GM10847 (cell line): Measurements from ENCODE around the gene FBLN5.

Experiments
- POLR2A ChIP-seq: IDR thresholded peaks from 2 replicates; pipeline ENCODE4 v1.6.1; 2011; ENCODE audit not compliant: insufficient read length; ENCODE audit errors: extremely low read depth

Gene FBLN5

DNA sequence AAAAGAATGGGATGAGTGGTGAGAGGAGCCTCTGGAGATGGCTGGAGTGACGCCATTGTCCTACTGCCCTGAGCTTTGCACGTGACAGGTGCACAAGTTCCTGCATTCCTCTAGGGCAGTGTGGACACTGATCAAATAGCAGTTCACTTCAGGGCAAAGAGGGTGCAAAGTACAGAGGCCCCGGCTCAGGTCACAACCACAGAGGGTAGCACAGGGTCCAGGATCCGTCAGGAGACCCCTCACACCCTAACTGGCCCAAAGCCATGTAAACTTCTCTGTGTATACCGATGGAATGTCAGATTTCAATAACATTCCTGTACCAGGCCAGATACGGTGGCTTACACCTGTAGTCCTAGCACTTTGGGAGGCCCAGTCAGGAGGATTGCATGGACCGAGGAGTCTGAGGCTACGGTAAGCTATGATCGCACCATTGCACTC is 10.4 kb upstream of the FBLN5 start:
- no peak for TF ChIP-seq POLR2A

DNA sequence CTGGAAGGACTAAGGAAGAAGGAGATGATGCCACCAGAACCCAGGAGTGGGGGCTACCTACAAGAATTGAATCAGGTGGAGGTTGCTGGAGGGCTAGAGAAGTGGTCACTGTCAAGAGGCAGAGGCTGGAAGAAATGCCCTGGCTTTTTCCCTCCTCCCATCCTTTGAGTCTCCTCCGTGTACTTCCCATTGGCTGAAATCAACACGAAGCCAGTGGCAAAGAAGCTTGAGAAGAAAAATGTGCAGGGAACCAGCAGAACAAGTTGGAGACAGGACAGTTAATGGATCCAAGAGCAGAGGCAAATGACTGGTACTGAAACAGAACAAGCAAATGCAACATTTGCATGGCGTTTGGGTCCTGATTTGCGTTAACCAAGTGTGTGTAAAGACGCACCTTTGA is 9.1 kb upstream of the FBLN5 start:
- no peak for TF ChIP-seq POLR2A

DNA sequence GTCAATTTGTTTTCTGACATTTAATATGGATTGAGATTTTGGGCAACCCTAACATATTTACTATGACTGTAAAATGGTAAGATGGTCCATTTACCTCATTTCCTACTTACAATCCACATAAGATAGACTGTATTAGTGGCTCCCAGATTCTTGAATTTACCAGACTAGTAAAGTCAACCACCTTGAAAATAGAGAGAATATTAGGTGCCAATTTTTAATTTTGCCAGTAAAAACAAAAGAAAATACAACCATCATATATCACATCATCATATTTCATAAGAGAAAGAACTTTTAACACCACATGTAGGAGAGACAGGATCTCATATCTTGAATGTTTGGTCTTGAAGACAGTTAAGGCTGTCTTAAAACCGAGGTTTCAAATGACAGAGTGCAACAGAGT is 7.7 kb upstream of the FBLN5 start:
- no peak for TF ChIP-seq POLR2A

DNA sequence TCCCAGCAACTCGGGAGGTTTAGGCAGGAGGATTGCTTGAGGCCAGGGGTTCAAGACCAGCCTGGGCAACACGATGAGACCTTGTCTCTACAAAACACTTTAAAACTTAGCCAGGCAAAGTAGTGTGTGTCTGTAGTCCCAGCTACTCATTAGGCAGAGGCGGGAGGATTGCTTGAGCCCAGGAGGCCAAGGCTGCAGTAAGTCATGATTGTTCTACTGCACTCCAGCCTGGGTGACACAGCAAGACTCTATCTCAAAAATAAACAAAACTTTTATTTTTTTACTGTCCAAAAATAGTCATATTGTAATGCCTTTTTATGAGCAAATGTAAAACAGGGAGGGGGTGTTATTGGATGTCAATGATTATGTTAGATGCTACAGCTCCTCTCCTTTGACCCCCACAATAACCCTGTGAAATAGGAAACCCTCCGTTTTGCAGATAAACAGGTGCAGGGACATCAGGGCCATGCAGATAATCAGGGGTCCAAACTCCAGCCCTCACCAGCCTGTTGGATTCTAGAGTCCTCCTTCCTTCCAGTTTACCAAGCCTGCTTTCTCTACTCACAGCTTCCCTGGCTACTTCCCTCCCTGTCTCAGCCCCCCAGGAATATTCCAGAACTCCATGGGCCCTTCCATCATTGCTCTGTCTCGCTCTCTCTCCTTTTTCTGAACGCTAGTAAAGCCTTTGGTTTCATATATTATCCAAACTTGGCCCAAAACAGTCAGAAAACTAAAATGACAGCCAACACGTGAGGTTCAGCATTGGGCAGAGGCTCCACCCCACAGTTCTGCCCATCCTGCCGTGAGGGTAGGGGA is 5.9 kb upstream of the FBLN5 start:
- no peak for TF ChIP-seq POLR2A

DNA sequence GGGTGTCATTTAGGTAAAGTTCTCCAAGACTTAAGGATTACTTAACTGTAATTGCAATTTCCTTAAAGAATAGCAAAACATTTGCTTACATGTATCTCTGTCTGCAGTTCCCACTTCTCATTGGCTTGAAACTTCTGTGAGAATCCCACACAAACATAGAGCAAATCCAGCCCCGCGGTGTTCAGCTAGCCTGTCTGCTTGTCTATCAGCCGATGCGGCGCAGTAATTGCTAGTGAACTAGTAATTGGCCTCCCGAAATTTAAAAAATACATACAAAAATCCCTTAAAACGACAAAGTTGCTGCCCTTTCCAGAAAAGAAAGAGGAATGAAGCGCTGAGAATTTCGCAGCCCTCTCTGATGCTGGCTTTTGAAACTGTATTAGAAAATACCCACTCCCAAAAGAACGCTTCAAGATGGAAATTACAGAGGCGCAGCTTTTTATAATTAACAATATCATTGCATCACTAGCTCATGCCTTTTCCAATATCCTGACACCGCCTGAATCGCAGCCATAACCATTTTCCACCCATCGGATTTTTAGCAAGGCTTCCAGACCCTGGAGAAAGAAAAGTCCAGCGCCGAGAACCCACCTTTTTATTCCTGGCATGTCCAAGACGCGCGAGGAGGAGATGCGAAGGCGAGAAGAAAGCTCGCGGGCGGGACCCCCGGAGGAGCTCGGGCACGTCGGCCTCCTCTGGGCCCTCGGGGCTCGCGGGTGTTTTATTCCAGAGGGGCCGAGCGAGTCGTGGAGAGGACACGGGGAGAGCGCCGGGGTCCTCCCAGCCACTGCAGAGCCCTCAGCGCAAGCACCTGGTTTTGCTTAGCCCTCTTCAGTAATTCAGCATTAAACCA is 646 bp downstream of the FBLN5 start:
- TF ChIP-seq POLR2A = no peak

DNA sequence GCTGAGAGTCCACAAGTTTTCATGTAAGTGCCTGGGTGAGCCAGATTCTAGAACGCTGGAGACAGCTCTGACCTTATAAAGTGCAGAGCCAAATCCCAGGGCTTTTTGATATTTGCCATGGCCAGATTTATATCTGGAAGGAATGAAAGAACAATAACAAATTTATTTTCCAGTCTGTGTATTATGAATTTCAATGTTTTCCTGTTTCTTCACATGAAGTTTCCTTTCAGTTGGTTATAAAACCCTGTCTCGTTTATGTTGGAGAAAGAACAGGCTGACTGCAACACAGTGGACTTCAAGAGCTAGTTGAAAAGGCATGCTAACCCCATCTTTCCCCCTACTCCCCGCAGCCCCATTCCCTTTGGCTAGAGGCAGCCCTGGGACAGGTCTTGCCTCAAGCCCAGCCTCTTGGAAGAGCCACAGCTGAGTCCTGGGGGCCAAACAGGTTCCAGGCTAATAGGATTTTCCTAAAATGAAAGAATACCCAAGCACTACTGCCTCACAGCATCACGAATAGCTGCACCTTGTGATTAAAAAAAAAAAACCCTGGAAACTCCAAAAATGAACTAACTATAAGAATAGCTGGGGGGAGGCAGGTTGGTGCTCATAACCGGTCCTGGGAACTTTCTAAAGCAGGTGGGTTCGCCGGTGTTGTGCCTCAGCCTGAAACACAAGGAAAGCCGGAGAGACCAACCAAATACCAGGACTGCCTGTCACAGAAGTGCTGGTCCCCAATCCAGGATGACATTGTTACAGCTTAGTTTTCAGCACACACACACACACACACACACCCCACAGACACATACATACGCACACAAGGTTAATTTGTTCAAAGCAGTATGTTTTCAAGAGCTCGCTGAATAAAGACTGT is 1.5 kb downstream of the FBLN5 start:
- TF ChIP-seq POLR2A = no peak

DNA sequence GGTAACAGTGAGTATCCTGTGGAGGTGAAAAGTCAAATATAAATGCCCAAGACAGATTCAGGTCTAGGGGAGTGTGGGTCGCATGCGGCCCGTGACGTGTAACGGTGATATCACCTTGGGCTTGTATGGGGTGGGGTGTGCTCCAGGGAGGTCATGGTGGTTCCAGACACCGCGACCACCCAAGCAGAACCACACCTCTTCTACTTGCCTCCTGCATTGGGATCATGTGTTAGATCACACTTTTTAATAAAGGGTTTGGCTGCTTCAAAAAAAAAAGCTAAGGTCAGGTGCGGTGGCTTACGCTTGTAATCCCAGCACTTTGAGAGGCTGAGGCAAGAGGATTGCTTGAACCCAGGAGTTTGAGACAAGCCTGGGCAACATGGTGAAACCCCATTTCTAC is 4.5 kb downstream of the FBLN5 start:
- no peak for TF ChIP-seq POLR2A

DNA sequence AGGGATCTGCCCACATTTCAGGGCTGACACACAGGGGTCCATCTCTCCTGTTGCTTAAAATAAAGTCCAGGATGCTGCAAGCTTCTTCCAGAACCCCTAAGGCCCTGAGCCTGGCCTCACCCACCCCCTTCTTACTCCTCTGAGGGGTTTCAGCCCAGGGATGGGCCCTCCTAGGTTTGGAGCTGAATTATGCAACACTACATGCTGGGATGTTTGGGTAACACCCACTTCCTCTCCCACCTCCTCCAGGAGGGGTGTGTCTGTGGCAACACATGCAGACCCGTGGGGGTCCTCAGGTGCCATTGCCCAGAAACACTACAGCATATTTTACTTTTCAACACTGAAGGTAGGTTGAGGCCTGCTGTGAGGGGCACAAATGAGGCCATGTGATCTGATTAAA is 5.4 kb downstream of the FBLN5 start:
- no peak for TF ChIP-seq POLR2A

DNA sequence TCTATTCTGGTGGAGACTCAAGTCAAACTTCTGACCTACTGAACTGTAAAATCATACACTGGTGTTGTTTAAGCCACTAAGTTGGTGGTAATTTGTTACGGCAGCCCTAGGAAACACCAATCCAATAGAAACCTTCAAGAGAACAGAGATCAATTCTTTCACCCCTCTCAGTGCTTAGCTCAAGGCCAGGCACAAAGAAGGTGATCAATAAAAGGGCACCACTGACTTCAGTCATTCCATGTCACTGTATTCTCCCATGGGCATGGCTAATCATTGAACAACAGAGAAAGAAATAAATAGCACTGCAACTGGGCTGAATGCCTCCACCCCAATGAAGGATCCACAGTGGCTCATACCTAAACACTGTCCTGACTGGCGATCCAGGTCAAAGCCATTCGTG is 7.3 kb downstream of the FBLN5 start:
- no peak for TF ChIP-seq POLR2A

DNA sequence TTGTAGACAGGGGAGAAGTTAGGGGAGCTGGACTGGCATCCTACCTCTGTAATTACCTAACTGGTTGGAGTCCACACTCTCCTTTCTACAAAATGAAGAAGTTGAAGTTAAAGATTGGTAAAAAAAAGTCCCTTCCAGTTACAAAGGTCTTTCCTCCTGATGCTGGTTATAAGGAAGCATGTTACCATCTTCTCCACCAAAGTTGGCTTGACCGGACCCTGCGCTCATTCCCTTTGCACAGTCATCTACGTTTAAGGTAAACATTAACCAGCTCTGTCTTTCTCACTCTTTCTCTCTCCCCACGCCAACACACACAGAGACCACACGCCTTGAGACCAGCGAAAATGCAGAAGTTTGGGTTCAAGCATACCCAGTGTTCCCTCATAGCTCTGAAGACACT is 11.9 kb downstream of the FBLN5 start:
- no peak for TF ChIP-seq POLR2A

DNA sequence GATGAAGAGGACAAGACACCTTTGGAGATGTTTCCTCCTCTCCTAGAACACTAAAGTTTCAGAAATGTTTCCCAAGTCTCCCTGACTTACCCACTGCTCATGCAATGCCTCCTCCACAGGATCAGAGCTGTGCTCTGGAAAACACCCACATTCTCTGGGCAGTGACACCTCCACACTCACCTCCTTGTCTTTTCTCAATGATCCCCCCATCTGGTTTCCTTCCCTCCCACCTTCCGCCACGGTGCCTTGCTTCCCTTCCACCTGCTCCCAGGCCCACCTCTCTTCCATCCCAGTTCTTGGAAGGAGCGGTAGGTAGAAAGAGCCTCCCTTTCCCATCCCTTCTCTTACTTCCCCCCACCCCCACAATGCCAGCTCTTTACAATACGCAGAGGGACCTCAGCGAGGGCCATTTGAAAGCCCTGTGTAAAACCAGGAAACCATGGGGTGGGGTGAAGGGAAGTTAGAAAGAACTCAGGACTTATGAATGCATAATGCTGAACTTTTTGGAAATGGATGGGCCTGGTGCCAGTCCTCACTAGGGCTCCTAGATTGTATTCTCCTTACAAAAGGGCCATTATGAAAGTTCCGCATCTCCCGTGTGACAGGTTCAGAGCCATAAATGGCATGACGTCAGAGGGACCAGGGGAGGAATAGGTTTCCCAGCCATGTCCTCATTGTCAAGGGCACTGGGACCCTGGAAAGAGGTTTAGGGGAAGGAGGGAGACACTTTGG is 12.8 kb downstream of the FBLN5 start:
- no peak for TF ChIP-seq POLR2A

DNA sequence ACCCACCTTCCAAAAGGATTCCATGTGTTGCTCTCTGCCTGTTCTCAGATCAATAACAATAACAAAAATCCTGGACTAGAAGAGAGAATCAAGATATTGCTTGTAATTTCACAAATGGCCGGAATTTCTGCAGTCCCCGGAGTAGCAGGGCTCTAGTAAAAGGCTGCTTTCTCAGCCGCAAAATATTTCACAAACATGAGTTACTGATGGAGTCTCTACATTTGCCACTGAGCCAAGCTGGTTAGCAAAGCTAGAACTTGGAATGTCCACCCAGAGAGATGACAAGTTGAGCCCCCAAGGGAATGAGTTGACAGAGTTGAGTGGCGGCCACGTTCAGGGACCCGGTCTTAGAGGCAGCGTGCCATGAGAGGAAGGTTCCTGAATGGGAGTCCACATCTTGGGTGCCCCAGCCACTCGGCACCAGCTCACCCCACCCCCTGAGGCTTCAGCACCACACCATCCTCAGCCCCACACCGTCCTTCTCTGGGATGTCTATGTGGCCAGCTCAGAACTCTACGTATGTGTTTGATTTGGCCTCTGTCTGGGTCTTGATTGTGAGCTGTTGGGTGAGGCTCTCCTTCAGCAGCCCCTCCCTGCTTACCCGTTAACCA is 15.9 kb downstream of the FBLN5 start:
- no peak for TF ChIP-seq POLR2A

DNA sequence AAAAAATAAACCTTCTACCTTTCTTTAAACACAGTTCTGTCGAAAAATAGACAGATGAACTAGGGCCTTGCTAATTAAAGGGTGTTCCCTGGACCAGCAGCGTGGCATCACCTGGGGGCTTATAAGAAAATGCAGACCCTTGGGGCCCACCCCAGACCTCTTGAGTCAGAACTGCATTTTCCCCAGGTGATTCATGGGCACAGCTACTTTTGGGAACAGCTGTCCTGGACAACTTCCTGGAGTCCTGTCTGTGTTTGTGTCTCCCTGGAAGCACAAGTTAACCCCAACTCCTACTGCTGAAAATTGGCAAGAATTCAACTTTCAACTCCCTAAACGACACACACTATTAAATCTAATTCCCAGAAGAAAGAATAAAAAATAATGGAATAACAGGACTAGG is 17.8 kb downstream of the FBLN5 start:
- no peak for TF ChIP-seq POLR2A

DNA sequence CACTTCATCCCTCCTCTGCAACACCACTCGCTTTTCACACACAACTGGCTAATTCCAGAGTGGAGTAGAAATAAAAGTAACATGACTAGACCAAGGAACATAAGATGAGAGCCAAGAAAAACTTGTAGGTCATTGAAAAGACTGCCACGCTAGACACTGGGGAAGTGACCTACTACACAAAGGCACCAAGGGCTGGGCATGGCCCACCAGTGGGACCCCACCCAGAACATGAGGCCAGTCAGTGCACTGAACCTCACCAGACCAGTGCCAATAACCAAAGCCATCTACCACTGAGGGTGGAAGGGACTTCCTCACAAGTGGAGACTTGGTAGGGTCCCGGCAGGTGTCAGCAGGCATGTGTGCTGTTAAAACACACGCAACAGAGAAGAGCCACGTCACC is 19.7 kb downstream of the FBLN5 start:
- TF ChIP-seq POLR2A = no peak
